Adipose tissue (tissue), 3 donors: ENCODE results near the gene EID3. TPM values are rescaled to one million over a fixed set of nuclear protein-coding genes. Genes with fewer than 3 reads are reported as not detected.
A peak's percentile ranks its signal among the peaks of the same experiment; 100 is the strongest.
"Not testable (repeated sequence)": the region's sequence is repeated elsewhere in the genome, so short reads cannot be mapped to it uniquely, and the experiment has no call there.

ENCODE experiments used
- H3K27ac ChIP-seq: one replicate; pipeline ENCODE4 v1.5.1; 2013; ENCODE audit warnings: low read depth, low read length
- WGBS, 3 donors: extraction: QIAGEN DNeasy Blood & Tissue Kit; methylation state at CpG; one replicate each; pipeline ENCODE4 v1.1.7; 2013; 5-methylcytosine and 5-hydroxymethylcytosine counted together
- polyA plus RNA-seq, 3 donors: library from polyadenylated mRNA; stranded (reverse); fragments of 200-250 nt; gene quantifications; one replicate each; pipeline ENCODE4 v1.2.3, GENCODE V29; 2013
- donor health status: healthy with polysubstance abuse.
- donor health status: Bipolar disorder and iron deficiency.
- donor health status: healthy.

EID3 gene
- polyA plus RNA-seq, 3 donors = 0.53 to 2.5 (median 2.2) TPM

DNA sequence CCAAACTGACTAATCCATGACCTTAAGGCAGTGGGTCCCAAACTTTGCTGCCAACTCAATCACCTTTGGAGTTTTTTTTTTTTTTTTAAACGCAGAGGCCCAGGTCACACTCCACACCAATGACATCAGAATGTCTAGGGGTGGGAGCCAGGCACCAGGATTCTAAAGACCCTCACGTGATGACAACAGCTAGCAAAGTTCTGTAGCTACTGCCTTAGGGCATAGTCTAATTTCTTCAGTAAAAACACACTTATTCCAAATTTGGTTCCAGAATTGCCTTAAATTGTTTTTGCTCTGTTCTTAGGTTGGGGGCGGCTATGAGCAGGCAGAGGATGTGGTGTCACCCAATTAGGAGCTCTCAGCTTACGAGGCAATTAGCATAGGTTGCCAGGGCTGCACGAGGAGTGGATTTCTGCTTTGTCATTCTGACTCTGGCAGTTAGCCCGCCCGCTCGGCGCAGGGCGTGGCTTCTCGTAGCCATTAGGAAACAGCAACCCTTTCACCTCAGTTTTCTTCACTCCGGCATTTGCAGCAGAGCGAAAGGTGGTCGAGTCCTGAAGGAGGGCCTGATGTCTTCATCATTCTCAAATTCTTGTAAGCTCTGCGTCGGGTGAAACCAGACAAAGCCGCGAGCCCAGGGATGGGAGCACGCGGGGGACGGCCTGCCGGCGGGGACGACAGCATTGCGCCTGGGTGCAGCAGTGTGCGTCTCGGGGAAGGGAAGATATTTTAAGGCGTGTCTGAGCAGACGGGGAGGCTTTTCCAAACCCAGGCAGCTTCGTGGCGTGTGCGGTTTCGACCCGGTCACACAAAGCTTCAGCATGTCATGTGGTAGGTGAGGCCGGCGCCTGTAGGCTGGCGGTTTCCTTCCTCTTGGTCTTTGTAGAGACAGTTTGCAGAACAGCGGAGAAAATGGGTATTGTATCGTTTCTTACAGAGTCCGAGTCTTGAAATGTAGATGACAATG lies 16.7 kb upstream of the EID3 start:
- 0 to 1% (median 0%) methylated on average over 40 of the region's 40 CpGs for WGBS, 3 donors
- H3K27ac ChIP-seq = peak overlapping the region; percentile 12

DNA sequence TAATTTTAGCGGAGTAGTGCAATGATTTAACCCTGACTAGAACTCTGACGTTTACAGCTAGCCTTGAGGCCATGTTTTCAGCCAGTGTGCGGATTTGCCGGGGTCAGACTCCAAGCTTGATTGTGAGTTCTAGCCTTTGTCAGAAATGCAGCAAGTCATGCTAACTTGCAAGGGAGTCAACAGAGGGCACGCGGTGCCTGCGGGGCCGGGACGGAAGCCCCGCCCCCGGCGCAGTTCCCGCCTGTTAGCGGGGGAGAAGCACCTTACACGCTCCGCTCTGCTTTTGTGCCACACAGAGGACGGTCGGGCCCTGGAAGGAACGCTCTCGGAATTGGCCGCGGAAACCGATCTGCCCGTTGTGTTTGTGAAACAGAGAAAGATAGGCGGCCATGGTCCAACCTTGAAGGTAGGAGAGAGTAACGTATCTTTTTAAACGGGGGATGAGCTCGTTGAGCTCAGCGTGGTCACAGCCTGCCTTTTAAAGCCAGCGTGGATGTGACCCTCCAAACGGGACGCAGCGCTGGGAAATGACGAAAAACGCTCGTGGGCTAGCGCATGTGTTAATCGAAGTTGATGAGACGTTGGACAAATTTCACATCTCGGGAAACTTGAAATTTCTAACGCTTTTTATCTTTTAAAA lies 14.8 kb upstream of the EID3 start:
- 0% methylated on average over 41 of the region's 41 CpGs for WGBS, 3 donors
- H3K27ac ChIP-seq = peak overlapping the region; percentile 59

DNA sequence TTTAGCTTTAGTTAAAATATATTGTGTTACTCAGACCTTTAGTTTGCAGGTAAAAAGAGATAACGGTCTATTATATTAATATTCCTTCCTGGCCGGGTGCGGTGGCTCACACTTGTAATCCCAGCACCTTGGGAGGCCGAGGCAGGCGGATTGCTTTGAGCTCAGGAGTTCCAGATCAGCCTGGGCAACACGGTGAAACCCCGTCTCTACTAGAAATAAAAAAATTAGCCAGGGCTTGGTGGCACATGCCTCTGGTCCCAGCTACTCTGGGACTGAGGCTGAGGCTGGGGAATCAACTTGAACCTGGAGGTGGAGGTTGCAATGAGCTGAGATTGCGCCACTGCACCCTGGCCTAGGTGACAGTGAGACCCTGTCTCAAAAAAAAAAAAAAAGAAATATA lies 13.2 kb upstream of the EID3 start:
- 89 to 96% (median 90%) methylated on average over 8 of the region's 8 CpGs for WGBS, 3 donors
- no peak overlapping the region for H3K27ac ChIP-seq

DNA sequence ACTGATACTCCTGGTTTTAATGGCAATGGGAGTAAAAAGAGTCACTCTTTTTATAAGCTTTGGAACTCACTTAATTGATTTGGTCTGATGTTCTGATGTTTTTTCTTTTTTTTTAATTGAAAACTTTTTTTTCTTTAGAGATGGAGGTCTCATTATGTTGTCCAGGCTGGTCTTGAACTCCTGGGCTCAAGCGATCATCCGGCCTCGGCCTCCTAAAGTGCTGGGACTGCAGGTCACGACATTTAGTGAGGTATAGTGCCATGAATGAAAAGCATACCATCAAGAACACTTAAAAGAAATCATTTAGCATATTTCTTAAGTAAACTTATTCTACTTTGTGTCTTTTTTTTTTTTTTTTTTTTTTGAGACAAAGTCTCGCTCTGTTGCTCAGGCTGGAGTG lies 12.7 kb upstream of the EID3 start:
- WGBS, 3 donors = 97 to 99% (median 98%) methylated on average over 4 to 5 of the region's 5 CpGs
- no peak overlapping the region for H3K27ac ChIP-seq

DNA sequence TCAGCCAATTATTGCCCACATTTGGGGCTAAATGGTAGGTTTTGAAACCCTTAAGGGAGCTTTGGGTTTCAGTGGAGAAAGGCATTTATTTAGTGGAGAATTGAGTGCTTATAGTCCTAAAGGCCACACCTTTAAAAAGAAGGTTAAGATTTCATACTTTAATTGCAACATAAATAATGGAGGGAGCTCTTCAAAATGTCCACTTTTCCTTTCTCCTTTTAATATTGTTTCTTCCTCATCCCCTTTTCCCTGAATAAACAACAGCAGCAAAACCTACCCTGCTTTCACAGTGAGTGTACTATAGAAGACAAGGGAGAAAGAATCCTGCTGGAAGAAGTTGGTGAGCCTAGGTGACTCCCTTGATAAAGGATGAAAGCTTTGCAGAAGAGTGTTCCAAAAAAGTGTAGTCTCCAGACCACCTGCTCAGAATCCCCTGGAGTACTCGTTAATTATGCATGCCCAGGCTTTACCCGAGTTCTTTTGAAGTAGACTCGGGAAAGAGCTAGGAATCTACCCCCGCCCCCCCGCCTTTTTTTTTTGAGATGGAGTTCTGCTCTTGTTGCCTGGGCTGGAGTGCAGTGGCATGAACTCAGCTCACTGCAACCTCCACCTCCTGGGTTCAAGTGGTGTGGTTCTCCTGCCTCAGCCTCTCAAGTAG lies 11.5 kb upstream of the EID3 start:
- WGBS, 3 donors = 78 to 85% (median 84%) methylated on average over 5 of the region's 5 CpGs
- H3K27ac ChIP-seq = no peak overlapping the region

DNA sequence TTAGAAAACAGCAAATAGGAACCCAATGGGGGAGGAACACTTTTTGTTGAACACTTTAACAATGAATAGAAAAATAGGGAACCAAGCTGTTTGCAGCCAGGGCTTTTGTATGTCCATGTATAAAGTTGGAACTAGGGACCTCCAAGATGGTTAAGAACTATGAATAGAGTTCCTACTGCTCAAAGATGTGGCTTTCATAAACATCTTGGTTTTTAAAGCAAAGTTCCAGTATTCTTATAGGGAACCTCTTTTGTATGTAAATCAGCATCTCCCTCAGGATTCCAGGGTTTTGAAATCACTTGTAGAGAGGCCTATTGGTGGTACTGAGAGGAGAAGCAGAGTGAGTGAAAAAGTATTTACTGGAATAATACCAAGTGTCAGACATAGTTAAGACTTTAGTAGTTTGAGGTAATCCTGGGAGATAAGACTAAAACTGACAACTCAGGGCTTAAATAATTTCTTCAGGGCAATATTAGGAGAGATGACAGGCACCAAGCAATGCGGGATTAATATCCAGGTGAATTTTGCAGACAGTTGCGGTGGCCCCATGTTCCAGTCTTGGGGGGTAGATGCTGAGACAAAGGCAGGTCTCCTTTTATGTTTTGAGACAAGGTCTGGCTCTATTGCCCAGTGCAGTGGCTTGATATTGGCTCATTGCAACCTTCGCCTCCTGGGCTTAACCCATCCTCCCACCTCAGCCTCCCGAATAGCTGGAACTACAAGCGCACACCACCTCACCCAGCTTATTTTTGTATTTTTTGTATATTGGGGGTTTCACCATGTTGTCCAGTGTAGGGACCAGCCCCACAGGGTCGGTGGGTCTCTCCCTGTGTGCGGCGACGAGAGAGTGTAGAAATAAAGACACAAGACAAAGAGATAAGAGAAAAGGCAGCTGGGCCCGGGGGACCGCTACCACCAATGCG lies 10.4 kb upstream of the EID3 start:
- no peak overlapping the region for H3K27ac ChIP-seq
- WGBS, 3 donors = 95 to 97% (median 96%) methylated on average over 12 of the region's 12 CpGs

DNA sequence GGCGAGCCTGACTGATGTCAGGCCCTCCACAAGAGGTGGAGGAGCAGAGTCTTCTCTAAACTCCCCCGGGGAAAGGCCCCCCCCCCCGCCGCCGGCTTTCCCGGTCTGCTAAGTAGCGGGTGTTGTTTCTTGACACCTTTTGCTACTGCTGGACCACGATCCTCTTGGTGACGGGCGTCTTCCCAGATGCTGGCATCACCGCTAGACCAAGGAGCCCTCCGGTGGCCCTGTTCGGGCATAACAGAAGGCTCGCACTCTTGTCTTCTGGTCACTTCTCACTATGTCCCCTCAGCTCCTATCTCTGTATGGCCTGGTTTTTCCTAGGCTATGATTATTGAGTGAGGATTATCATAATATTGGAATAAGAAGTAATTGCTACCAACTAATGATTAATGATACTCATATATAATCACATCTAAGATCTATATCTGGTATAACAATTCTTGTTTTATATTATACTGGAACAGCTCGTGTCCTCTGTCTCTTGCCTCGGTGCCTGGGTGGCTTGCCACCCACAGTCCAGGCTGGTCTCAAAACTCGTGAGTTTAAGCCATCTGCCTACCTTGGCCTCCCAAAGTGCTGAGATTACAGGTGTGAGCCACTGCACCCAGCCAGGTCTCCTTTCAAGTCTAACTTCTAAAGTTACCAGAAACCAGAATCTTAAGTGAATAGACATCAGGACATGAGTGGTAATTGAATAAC lies 9.2 kb upstream of the EID3 start:
- H3K27ac ChIP-seq = not testable (repeated sequence)
- WGBS, 3 donors = 68 to 83% (median 78%) methylated on average over 13 to 16 of the region's 17 CpGs

DNA sequence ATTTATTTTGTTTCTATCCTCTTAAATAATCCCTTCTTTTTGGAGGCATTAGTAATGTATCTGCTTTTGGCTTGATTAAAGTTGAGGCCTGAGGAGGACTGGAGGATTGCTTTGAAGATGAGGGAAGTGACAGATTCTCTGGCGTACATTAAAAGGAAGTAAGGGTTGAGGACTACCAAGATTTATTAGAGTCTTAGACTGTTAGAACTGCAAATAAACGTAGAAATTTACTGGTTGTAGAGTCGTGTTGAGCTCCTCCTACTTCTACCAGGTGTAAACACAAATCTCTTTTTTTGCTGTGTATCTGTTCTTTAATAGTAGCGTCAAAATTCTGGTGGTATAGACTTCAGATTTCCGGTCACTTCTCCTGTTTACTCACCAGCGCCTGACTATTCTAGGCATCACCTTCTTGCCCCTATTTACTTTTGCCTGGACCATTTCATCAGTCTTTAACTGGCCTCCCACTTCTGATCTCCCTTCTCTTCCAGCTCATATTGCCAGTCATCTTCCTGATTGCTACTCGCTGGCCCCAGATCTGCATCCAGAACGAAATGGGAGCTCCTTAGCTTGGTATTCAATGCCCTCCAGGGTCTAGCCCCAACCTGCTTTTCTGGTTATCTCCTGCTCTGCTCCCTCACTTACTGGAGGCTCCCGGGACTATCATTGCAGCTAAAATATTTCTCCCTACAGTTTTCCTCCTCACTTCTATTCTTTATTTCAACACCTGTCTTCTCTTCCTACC lies 8.4 kb upstream of the EID3 start:
- 68 to 76% (median 75%) methylated on average over 9 of the region's 9 CpGs for WGBS, 3 donors
- H3K27ac ChIP-seq = no peak overlapping the region

DNA sequence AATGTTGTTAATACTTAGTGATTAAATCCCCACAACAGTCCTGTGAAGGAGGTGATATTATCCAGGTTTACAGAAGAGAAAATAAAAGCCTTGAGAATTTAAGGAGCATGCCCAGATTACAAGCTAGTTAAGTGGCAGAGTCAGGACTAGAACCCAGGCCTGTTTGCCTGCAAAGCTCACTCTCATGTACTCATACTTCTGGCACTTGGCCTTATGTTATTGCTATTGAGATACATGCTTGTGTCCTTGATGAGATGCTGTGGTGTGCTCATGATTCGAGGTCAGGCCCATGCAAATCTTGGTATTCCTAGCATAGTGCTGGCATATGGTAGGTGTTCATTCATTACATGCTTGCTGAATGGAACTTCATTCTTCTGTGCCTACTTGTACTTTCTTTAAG lies 7.6 kb upstream of the EID3 start:
- WGBS, 3 donors = 88 to 100% (median 97%) methylated on average over 1 of the region's 1 CpG
- no peak overlapping the region for H3K27ac ChIP-seq

DNA sequence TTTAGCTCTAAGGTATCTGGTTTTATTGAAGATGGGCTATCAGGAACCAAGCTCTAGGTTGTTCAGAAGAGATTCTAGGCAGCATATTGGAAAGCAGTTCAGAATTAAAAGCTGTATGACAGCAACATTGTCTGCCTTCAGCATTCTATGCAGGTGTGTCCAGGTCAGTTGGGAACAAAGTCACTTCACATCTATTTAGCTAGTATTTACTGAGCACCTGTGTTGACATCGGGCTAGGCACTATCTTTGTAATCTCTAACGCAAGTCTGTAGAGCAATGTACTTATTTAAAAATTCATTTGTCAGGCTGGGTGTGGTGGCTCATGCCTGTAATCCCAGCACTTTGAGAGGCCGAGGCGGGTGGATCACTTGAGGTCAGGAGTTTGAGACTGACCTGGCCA lies 6.8 kb upstream of the EID3 start:
- H3K27ac ChIP-seq = no peak overlapping the region
- WGBS, 3 donors = 69 to 95% (median 94%) methylated on average over 4 of the region's 4 CpGs

DNA sequence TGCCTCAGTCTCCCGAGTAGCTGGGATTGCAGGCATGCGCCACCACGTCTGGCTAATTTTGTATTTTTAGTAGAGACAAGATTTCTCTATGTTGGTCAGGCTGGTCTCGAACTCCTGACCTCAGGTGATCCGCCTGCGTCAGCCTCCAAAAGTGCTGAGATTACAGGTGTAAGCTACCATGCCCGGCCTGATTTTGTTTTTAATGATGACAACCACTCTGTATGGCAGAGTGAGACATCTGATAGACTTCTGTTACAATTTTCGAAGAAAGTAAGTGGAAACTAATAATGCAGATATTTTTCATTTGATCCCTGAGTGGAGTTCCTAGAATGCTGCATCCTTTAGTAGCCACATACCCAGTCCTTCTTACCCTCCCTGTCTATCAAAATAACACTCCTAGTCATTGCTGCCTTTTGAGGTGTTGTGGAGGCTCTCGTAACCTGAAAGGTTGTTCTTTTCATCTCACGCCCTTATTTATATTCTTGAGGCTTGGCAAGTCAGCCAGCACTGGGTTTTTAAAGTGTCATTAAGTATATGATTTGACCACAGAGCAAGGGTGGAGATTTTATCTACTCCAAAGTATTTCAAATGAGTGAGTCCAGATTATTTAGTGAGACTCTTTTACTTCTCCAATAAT lies 5.9 kb upstream of the EID3 start:
- WGBS, 3 donors = 94 to 98% (median 94%) methylated on average over 10 of the region's 10 CpGs
- no peak overlapping the region for H3K27ac ChIP-seq

DNA sequence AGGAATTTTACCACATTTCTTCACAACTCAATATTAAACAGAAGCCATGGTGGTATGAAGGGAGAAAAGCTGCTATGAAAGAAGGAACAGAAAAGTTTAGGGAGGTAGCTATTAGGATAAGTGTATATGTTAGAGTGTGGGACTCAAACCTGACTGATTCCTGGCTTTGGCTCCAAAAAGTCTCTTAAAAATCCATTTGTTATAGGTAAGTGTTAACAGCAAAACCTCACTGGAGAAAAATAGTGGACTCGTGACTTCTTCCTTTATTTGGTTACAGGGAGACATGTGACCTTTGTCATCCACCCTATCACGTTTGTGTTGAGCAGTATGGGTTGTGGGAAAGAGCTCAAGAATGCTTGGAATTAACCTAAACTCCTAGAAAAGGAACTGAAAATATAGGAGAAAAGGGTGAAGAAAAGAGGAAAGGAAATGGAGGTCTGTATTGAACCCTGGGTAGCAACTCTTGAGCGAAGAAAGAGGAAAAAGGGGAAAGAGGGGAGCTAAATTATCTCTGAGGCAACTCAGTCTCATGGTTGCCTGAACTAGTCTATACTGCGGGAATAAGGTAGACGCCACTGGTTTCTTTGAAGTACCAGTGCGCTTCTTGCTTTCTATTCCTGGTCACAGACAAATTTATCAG lies 3.6 kb upstream of the EID3 start:
- 70 to 75% (median 71%) methylated on average over 6 of the region's 6 CpGs for WGBS, 3 donors
- H3K27ac ChIP-seq = no peak overlapping the region

DNA sequence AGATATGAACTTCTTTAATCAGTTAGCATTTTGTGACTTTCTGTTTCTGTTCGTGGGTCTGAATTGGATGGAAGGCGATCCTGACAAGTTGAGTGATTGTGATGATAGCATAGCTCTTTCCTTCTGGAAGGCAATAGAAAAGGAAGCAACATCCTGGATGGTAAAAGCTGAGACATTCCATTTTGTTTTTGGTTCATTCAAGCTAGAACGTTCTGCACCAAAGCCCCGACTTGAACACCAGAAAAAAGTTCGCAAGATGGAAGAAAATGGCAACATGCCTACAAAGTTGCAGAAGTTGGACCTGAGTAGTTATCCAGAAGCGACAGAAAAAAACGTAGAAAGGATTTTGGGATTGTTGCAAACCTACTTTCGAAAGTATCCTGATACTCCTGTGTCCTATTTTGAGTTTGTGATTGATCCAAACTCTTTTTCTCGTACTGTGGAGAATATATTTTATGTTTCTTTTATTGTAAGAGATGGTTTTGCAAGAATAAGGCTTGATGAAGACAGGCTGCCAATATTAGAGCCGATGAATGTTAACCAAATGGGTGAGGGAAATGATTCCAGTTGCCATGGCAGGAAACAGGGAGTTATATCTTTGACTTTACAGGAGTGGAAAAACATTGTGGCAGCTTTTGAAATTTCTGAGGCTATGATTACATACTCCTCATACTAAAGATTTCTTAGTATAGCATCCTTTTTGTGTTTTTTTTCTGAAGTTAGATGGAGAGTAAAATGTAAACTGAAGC lies 896 bp downstream of the EID3 start:
- H3K27ac ChIP-seq = no peak overlapping the region
- 77 to 89% (median 84%) methylated on average over 10 of the region's 10 CpGs for WGBS, 3 donors

DNA sequence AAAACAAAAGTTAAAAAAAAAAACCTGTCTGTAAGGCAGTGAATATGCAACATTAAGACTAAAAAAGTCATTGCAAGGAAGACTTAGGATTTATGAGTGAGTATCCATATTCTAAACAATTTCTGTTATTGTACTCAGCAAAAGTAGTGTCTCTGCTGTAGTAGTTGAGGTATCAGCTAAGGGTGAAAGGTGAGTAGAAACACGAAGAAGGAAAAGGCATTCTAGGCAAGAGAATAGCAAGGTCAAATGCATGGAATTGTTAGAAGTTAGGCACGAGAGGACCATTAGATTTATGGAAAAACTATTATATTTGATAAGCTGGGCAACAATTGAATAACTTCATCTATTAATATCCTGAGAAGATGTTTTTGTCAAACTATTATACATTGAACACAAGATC lies 1.8 kb downstream of the EID3 start:
- H3K27ac ChIP-seq = no peak overlapping the region
- WGBS, 3 donors = 93 to 96% (median 94%) methylated on average over 2 of the region's 2 CpGs

DNA sequence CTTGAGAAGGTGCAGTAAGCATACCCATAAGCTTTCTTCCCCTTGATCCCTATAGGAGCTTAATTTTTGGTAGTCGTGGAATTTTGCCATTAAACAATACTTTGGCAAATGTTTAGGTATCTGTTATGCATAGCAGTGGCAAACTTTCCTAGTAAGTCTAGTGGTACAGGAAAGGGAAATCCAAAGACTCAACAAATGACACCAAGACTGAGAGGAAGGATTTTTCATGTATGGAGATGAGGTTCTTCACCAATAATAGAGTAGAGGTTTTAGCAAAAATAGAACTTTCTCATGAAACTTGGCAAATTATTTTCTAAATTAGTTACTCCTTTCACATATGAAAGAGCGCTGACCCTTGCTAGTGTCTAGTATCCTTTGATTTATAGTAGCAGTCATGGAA lies 2.8 kb downstream of the EID3 start:
- 69 to 95% (median 93%) methylated on average over 2 of the region's 2 CpGs for WGBS, 3 donors
- no peak overlapping the region for H3K27ac ChIP-seq
